Activated CD8-positive, alpha-beta T cell treated with anti-CD3 and anti-CD28 coated beads for 36 hours (primary cell): ENCODE results near the gene MICAL2. TPM values are rescaled to one million over a fixed set of nuclear protein-coding genes. Genes with fewer than 3 reads are reported as not detected.

Experiments used
- ATAC-seq: fragments of 200-7000 bp; cut with Tn5 transposase; one replicate; pipeline ENCODE4 v1.10.0; 2021; ENCODE audit warnings: mild to moderate bottlenecking, moderate library complexity
- CTCF ChIA-PET: fragments of 350-600 bp; sonication (Branson Sonifier 250); formaldehyde crosslinking; loops from one replicate; lab custom pipeline; 2021; ENCODE audit warnings: antibody characterized with exemption; lab: Charles Lee
- POLR2A ChIA-PET: fragments of 350-600 bp; sonication (Branson Sonifier 250); formaldehyde crosslinking; loops from one replicate; lab custom pipeline; 2021; ENCODE audit warnings: antibody characterized with exemption; lab: Charles Lee
- DNase-seq: peaks from one replicate; pipeline ENCODE4 v3.0.0-alpha.2; 2020
- H3K27ac Mint-ChIP-seq: one replicate; pipeline ENCODE4 v1.8.0; 2021; ENCODE audit warnings: mild to moderate bottlenecking, mixed read lengths
- H3K27me3 Mint-ChIP-seq: one replicate; pipeline ENCODE4 v1.8.0; 2021; ENCODE audit warnings: mixed read lengths
- H3K36me3 Mint-ChIP-seq: one replicate; pipeline ENCODE4 v1.8.0; 2021; ENCODE audit warnings: low read depth, mixed read lengths
- H3K4me1 Mint-ChIP-seq: one replicate; pipeline ENCODE4 v1.8.0; 2021; ENCODE audit warnings: low read depth, mixed read lengths
- H3K4me3 Mint-ChIP-seq: one replicate; pipeline ENCODE4 v1.8.0; 2021; ENCODE audit warnings: mild to moderate bottlenecking, moderate library complexity, mixed read lengths
- H3K9me3 Mint-ChIP-seq: one replicate; pipeline ENCODE4 v1.8.0; 2021; ENCODE audit warnings: mixed read lengths
- intact Hi-C: fragments of 100-400 bp; cut with micrococcal nuclease; formaldehyde crosslinking; loops from one replicate; pipeline ENCODE4 v1.10.0; 2022
- total RNA-seq, 2 experiments: library from RNA; stranded (reverse); gene quantifications; one replicate each; pipeline ENCODE4 v1.2.3, GENCODE V29; 2021
- TF ChIP-seq, protein P1 (sequence below): fragments of 200-600 bp; IDR thresholded peaks from one replicate; pipeline ENCODE4 v1.8.0; 2022; ENCODE audit warnings: antibody characterized with exemption, mild to moderate bottlenecking

Gene MICAL2
- 100 to 1,000 TPM in 1 of 2 experiments, 10 to 100 TPM in 1; 99.8 to 105 TPM for total RNA-seq

GRCh38 chr11:12110201-12110713, at the start of gene MICAL2:
Gene MICAL2 (plus strand): TSS chr11:12110590. CDS start chr11:12162156, 51,566 bp downstream.
- TF ChIP-seq, protein P1, sequence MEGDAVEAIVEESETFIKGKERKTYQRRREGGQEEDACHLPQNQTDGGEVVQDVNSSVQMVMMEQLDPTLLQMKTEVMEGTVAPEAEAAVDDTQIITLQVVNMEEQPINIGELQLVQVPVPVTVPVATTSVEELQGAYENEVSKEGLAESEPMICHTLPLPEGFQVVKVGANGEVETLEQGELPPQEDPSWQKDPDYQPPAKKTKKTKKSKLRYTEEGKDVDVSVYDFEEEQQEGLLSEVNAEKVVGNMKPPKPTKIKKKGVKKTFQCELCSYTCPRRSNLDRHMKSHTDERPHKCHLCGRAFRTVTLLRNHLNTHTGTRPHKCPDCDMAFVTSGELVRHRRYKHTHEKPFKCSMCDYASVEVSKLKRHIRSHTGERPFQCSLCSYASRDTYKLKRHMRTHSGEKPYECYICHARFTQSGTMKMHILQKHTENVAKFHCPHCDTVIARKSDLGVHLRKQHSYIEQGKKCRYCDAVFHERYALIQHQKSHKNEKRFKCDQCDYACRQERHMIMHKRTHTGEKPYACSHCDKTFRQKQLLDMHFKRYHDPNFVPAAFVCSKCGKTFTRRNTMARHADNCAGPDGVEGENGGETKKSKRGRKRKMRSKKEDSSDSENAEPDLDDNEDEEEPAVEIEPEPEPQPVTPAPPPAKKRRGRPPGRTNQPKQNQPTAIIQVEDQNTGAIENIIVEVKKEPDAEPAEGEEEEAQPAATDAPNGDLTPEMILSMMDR: no peak
- ATAC-seq (peak; percentile 92), DNase-seq (peak; percentile 88)
- H3K4me3 Mint-ChIP-seq: peak within 1 kb of the TSS; percentile 78
- intact Hi-C loops: no loop called here
- no peaks in the 10 kb centered on the region for H3K27me3 Mint-ChIP-seq
- H3K36me3 Mint-ChIP-seq: no peaks in the 10 kb centered on the region
- peak within 1 kb of the TSS; percentile 94 for H3K27ac Mint-ChIP-seq
- ChIA-PET CTCF (interaction anchor here (1.1 to 2.4 kb wide), 4 partner anchors 57 to 126 kb away, joined by 3 to 16 read pairs (median 6); no protein-coding TSS in a partner anchor), POLR2A (interaction anchor here (0.9 to 2.5 kb wide), 13 partner anchors 9 to 126 kb away, joined by 3 to 10 read pairs (median 4); no protein-coding TSS in a partner anchor)
- H3K9me3 Mint-ChIP-seq: no peaks in the 10 kb centered on the region
- peaks cover 31% of the 10 kb centered on the region for H3K4me1 Mint-ChIP-seq

GRCh38 chr11:12061851-12062560, 48.4 kb upstream of the MICAL2 start:
- DNase-seq: no peak

GRCh38 chr11:12063251-12063650, 47.1 kb upstream of the MICAL2 start:
- ChIA-PET POLR2A (interaction anchor here (1.3 kb wide), 1 partner anchor 28 kb away, joined by 3 read pairs; no protein-coding TSS in a partner anchor), CTCF (interaction anchor here (0.9 to 2.0 kb wide), 5 partner anchors 16 to 226 kb away, joined by 3 to 9 read pairs (median 5); no protein-coding TSS in a partner anchor)
- no peak overlapping the region for H3K27ac Mint-ChIP-seq
- intact Hi-C loops: no loop called here
- no peaks in the 10 kb centered on the region for H3K36me3 Mint-ChIP-seq
- ATAC-seq: no peak
- H3K4me1 Mint-ChIP-seq: peaks cover 3% of the 10 kb centered on the region
- peaks cover 2% of the 10 kb centered on the region for H3K9me3 Mint-ChIP-seq
- no peak for DNase-seq
- no peak overlapping the region for H3K4me3 Mint-ChIP-seq
- H3K27me3 Mint-ChIP-seq: no peaks in the 10 kb centered on the region
- TF ChIP-seq, protein P1: no peak

More at GRCh38 chr11:12061851-12062560, 48.4 kb upstream of the MICAL2 start:
- no peak for ATAC-seq
- peaks cover 3% of the 10 kb centered on the region for H3K4me1 Mint-ChIP-seq
- no peak overlapping the region for H3K27ac Mint-ChIP-seq
- no peak overlapping the region for H3K4me3 Mint-ChIP-seq
- no peaks in the 10 kb centered on the region for H3K27me3 Mint-ChIP-seq
- ChIA-PET POLR2A (interaction anchor here (1.0 to 1.3 kb wide), 2 partner anchors 29 to 88 kb away, joined by 3 read pairs; no protein-coding TSS in a partner anchor), CTCF (interaction anchor here (0.6 to 4.9 kb wide), 6 partner anchors 14 to 227 kb away, joined by 3 to 17 read pairs (median 4); no protein-coding TSS in a partner anchor)
- H3K9me3 Mint-ChIP-seq: peaks cover 9% of the 10 kb centered on the region
- TF ChIP-seq, protein P1: no peak
- intact Hi-C loops: no loop called here
- no peaks in the 10 kb centered on the region for H3K36me3 Mint-ChIP-seq

GRCh38 chr11:12064136-12064953, 46.0 kb upstream of the MICAL2 start:
- POLR2A ChIA-PET: no interaction called here
- CTCF ChIA-PET: interaction anchor here (0.9 to 1.4 kb wide), 3 partner anchors 45 to 172 kb away, joined by 3 read pairs; no protein-coding TSS in a partner anchor
- H3K4me1 Mint-ChIP-seq: peaks cover 3% of the 10 kb centered on the region
- H3K36me3 Mint-ChIP-seq: no peaks in the 10 kb centered on the region
- no peak for ATAC-seq
- no peak overlapping the region for H3K4me3 Mint-ChIP-seq
- TF ChIP-seq, protein P1: no peak
- H3K27ac Mint-ChIP-seq: no peak overlapping the region
- H3K9me3 Mint-ChIP-seq: peaks cover 2% of the 10 kb centered on the region
- DNase-seq: no peak
- no peaks in the 10 kb centered on the region for H3K27me3 Mint-ChIP-seq
- intact Hi-C loops: no loop called here
